Stimulated activated CD4-positive, alpha-beta T cell treated with anti-CD3 and anti-CD28 coated beads, Interleukin-1b, Interleukin-23, amount 100 ng/mL, for 4 hours (primary cell): ENCODE measurements around the gene CDKAL1.
"Not testable (repeated sequence)": the region's sequence is repeated elsewhere in the genome, so short reads cannot be mapped to it uniquely, and the experiment has no call there.

ENCODE experiments used
- DNase-seq, 2 donors: peaks; one replicate each; pipeline ENCODE4 v3.0.0-alpha.2; 2020; ENCODE audit warnings: low read depth in 2 of 2

CDKAL1 gene

DNA sequence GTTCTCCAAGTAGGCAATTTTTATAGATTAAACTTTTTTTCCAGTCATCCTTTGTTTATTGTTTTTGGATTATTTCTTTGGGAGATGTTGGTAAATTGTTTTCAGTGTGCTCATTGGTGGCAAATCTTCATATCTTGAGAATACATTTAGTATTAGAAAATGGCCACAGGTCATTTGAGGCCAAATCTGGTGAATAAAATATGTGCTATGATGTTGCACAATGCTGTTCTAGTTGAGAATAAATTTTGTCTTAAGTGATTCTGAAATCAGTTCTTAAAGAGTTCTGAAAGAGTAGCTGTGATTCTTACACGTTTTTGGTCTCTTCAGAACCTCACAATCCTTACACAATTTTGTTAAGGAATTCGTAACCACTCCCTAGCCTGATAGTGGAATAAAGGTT, 20.1 kb downstream of the CDKAL1 start:
- no peak for DNase-seq

DNA sequence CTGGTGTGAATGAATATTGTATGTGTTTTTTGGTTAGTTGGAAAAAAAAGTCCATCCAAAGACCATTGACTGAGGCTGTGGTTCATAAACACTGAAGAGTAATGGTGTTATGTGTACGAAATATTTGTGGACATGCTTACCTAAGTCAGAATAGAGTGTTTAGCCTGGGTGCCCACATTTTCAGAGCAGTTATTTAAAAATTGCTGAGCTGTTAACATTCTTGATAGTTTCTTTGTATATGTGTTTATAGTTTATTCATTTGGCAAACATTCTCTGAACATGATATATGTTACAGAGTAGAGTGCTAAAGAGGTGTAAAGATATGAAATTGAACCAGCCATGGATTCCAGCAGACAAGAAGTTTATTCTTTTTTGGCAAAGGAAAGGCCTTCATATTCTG, 20.6 kb downstream of the CDKAL1 start:
- no peak for DNase-seq

DNA sequence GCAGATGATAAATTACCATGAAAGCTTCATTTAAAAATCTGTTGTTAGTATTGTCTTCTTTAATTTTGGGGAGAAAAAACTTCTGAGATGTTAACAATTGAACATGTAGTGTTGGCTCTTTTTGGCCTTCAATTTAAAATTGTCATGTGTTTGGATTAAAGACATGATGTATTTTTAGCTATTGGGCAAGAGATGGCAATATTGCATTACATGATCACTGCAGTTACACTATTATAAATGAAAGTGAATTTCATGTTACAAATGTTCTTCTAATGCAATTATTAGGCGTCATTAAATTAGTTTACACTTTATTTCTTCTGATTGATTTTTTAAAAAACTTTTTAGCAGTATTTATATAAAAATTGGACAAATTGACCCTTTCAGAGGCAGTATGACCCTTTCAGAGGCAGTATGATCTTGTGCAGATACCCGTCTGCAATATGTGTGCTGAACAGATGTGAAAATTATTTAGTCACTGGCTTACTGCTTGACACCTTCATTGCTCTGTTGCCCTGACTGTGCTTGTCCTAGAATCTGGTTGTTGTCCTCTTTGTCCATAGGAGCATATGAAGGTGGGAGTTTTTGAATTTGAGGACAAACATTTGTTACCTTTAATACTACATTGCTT, 25.8 kb downstream of the CDKAL1 start:
- no peak for DNase-seq

DNA sequence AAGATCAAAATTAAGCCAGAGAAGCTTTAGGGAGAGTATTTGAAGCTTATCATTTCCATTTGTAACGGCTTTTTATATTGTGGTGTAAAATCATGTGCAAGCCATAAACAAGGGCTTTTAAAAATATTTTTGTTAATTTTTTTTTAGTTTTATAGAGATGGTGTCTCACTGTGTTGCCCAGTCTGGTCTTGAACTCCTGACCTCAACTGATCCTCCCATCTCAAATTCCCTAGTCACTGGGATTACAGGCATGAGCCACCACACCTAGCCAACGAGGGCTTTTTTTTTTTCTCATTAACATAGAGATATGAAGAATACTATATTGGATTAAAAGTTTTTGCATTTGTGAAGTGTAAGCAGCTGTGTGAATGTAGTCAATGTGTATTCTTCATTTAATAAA, 29.1 kb downstream of the CDKAL1 start:
- no peak for DNase-seq

DNA sequence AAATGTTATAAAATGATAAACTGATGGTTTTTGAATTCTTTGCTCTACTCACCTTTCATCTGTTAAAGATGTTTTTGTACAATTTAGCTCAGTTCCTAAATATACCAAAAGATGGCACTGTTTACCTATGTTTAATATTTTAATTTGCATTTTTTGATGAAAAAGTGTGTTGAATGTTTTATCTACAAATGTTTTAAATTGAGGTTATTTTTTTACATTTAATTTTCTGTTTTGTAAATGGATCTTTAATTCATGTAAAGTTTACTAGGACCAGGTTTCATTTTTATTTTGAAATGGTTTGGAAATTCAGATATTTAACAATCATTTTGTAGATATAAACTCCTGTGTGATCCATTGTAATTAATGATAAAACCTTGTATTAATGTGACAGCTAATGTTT, 30.0 kb downstream of the CDKAL1 start:
- DNase-seq, result no peak

DNA sequence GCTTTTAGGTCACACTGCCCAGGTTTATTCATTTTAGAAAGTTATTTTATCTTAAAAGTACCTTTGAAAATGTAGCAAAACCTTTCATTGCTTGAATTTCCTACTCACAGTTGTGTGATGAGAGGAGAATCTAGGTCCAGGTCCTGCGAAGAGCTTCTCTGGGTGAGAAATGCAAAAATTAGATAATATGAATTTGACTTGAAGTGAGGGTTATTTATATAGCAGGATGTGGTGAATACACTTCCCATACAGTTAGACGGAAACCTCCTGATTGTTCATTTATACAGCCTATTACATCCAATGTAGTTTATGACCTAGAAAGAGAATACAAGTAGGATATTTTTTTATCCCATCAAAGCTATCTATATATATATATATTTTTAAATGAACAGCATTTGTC, 30.5 kb downstream of the CDKAL1 start:
- DNase-seq, result no peak

DNA sequence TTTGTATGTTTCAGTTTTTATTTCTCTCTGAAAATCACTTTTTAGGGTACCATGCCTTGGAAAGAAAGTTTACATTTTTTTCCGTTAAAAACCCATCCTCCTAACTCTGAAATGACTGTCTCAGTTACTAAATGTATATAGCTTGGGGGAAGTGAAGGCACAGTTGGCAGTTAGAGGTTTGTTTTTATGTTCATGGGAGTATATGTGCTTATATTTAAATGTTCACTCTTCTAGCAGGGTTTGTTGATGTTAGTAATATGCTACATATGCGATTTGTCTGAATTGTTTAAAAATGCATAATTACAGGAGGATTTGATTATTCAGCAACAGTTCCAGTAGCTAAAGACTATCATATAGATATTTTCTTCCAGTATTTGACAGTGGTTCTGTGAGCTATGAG, 31.1 kb downstream of the CDKAL1 start:
- no peak for DNase-seq

DNA sequence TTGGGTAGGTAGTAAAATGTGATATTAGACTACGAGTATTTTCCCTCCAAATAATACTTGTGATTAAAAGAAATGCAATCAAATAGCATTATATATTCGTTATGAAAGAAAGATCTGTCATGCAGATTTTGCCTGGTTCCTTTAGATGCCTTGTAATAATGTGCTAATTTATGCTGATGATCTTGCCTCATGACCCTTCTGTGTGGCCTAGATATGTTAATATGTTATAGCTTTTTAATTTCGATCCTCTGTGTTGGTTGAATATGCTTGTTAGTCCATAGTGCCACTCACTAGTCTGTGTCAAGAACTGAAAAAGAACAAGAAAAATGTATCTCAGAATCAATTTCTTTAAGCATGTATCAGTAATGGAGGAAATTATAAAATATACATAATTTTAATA, 31.9 kb downstream of the CDKAL1 start:
- no peak for DNase-seq

DNA sequence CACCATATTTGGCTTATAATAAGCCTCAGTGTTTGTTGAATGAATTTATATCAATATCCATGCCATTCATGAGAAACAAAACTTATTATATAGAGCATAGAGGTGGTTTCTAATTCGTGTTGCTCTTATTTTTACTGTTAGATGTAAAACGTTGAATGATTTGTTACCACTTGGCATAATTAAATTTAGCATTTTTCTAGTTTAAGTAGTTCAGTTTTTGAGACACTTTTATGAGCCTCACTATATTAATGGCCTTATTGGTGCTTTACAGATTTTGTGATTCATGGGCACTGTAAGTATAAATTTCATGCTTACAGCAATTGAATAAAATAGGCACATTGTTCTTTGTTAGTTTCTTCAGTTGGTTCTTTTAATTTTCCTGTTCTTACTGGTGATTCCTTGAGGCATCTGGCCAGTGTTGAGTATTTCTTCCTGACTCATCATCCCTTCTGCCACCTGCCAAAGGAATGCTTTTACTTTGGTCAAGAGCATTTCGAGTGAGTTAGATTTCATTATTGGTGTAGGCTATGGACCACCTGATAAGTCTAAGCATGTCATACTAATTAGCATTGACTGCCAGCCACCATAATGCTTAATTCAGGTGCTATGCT, 34.8 kb downstream of the CDKAL1 start:
- DNase-seq, result no peak

DNA sequence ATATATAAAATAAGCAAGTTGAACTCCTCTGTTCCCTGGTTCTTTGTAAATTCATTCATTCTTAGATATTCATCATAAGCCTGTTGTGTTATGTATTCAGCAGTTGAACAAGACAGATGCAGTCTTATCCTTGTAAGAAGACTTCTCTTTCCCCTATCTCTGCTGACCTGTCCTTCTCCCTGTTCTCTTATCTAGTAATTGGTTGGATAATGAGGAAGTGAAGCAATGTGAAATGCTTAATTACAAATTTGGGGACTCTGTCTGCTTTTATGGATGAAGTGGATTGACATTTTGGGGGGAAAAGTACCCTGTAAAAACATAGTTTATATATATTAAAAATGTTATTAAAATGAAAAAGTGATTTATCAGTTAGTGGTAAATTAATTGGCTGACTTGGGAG, 37.0 kb downstream of the CDKAL1 start:
- DNase-seq, result no peak

DNA sequence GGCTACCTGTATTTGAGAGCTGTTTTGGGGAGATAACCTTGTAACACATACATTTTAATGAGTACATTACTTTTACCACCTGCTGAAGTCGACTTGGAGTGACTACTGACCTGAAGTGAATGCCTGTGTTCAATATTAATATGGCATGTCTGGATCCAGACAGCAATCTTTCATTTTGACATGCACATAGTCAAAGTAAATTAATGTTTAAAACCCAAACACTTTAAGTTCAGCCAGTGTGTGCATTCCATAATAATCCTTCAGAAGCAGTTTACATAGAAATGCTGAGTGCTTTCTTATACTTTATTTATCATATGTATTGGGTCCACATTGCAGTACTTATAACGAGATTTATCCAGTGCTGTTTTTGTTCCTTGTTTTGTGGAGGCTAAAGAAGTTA, 38.0 kb downstream of the CDKAL1 start:
- DNase-seq, result no peak

DNA sequence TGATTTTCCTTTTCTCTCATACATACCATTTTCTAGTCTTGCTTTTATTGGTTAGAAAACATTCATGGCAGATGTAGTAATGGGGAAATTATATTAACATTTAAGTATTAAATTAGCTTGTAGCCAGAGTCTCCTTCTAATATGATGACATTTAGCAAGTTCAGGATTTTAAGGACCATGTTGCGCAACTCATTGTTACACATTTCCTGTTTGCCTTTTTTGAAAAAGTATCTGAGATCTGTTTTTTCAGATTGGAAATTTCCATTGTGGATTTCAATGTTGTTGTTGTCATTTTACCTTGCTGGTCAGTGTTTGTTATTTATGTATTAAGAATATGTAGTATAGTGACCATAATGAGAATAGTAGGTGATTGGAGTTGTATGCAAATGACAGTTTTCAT, 38.7 kb downstream of the CDKAL1 start:
- no peak for DNase-seq

DNA sequence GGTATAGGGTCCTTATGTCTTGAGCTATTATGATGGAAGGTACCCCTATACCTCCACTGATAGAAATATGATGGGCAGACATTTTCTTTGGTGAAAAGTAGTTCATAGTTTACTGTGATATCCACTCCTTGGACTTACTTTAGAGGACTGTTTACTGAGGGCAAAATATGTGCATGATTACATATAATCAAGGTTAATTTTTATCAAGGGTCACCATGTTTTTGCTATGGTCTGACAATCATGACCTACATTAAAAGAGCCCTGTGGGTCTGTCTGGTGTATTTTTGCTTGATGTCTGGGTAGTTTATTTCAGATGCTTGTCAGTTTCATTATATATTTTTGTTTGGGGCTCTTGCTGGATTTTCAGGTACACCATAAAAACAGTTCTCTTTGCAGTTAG, 40.1 kb downstream of the CDKAL1 start:
- DNase-seq, result no peak

DNA sequence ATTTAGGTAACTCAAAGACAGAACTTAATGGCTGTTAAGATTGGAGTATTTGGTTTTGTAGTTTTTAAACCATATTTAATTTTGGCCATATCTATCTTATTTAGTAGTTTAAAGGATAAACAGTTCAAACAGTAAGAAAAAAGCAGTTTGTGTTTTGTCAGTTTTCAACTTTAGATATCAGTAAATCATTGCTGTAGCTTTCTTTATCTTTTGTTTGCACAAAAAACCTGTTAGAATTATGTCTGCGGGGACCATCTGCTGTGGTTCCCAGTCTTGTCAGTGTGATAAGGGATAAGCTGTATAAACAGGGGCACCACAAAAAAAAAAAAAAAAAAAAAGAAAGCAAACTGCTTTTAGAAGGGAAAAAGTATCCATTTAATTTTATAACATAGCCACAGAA, 40.9 kb downstream of the CDKAL1 start:
- DNase-seq, result no peak

DNA sequence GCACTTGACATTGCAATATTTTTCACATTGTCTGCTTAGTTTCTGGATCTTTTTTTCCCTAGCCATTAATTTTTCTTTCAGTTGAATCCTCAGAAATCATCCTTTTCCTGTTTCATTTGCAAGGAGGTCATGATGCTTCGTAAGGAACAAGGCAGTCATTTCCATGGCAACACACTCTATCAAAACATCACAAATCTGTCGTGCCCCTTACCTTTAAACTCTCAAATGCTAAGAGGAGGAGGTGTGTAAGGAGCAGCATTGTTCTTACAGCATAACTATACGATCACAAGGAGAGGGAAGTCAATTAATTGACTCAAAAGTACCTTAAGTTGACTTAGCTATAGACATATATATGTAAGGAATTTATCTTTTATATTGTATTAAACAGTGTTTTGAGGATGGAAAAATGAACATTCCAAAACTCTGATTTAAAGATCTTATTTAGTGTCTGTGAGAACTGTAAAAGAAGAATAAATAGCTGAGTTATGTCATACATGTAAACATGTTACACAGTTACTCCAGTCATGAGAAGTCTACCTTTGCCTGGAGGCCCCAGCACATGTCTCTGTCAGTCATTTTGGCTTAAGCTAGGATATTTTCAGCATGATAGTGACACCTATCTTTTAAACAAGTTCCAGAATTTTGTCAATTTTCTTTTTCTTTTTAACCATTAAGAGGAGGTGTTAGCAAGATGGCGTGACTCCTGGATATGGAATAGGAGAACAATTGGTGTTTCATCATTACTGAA, 41.6 kb downstream of the CDKAL1 start:
- DNase-seq, result no peak

DNA sequence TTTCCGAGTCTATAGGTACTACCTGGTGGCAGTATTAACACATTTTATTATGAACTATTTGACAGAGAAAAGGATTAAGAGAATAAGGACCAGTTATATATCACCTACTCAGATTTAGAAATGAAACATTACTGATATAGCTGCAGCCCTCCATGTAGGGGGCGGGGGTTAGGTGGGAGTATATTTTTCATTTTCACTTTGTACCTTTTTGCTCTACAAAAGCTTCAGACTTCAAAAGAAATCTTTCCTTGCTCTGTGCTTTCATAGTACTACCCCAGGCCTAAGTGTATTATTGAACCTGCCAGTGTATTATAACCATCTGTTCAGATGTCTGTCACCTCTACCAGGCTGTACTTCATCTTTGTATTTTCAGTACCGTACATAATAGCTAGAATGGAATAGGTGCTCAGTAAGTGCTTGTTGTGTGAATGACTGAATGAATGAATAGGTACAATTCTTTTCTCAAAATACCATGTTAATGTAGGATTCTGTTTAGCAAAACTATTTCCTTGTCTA, 43.0 kb downstream of the CDKAL1 start:
- DNase-seq, result no peak

DNA sequence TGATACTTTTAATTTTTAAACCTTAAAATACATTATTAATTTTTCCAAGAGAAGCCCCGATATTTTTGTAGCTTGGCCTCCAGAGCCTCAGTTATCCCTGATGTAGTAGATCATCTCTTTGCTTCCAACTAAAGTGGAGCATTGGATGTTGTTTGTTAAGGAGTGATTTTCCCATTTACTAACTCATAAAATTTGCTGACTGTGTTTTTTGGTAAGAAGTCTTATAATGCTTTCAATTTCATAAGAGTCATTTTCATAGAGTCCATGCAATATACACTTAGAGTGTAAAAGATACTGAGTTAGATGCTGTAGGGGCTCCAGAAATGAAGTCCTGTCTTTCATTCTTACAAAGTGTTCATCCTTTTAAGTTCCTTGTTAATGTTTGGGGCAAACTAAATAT, 46.8 kb downstream of the CDKAL1 start:
- DNase-seq, result no peak

DNA sequence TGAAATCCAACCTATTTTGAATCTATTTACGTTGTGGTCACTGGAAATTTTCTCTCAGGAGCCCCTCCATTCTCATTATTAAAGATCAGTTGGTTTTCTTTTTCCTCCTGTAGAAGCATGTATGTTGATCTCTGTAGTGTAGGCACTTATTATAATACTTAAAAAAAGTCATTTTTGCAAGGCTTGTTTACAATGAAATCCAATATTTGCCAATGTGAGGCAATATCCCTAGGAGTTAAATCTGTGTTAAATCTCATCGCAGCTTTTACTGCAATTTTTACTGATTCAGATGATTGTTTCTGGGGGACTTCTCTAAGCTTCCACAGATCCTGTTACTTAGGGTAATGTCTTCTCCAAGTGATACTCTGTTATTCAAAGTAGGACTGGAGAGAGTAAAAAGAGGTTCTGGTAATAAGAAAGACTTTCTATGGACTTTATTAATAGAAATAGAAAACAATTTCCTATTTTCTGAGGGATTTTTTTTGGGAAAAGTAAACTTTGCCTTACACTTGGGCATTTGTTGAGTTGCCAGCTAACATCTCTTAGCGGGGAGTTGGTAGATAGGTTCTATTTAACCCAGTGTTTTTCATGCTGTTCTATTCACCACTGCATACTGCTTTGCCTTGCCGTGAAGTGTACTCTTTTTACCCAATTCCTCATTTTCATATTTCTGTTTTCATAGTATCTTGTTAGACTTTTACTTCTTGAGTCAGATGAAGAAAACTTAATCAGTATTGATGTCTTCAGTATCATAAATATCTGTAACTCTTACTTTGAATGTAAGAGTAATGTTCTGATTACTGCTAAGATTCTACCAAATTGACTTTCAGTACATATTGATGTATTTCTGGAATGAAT, 48.6 kb downstream of the CDKAL1 start:
- no peak for DNase-seq

DNA sequence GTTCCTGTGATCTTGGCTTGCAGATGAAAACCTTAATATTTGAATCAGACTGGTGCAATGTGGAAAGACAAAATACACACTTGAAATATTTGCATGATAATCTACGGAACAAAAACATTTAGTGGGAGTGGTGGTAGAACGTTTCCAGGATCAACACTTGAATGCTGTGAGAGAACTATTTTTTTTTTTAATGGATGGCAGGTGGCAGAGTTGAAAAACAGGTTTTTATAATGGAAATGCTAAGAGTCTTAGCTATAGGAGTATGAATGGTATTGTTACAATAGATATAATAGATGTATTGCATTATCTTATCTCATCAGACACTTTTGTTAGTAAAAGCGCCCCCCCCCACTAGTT, 49.2 kb downstream of the CDKAL1 start:
- no peak for DNase-seq

DNA sequence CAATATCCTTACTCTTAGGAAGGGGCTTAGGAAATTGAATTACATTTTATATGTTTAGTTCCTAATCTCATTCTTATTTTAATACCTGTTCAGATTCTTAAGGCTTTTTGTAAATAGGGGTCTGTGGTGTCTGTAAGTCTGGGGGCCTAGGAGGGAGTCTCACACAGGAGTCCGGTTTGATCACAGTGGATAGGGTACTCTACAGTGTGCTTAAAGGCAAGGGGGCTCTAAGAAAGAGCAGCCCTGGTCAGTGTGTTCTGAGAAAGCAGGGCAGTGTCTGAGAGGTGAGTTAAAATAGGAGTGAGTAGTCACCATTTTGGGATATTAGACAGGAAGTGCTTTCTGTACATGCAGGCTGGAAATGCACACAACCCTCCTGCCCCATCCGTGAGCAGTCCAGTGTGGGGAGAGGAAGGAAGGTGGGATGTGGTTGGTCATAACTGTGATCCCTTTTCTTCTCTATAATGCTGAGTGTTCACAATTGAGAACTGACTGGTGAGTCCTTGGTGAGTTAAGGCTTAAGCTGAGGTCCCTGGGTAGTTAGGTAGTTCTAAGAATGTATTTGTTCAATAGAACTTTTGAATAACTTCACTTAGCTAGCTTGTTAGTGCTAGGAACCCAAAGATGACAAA, 50.0 kb downstream of the CDKAL1 start:
- DNase-seq, result no peak

DNA sequence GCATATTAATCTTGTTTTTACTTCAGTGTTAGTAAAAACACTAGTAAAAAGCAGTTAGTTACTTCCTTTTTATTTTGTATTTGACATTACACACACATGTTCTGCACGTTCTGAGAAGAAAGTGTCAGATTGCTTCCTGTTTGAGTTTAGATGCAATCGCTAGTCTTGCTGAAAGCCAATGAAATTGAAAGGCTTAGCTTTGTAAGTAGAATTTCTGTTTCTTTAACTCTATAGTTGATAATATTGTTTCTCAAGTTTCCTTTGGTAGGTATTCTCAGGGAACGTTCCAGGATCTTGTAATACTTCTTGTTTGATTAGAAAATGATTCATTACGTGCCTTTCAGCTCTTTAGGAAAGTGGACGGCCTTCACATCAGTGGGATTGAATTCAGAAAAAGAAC, 55.0 kb downstream of the CDKAL1 start:
- DNase-seq, result no peak

DNA sequence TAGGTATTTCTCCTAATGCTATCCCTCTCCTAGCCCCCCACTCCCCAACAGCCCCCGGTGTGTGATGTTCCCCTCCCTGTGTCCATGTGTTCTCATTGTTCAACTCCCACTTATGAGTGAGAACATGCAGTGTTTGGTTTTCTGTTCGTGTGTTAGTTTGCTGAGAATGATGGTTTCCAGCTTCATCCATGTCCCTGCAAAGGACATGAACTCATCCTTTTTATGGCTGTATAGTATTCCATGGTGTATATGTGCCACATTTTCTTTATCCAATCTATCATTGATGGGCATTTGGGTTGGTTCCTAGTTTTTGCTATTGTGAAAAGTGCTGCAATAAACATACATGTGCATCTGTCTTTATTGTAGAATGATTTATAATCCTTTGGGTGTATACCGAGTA, 56.2 kb downstream of the CDKAL1 start:
- DNase-seq, result not testable (repeated sequence)
